ENCODE data around the gene SLC7A1. TPM values are rescaled to one million over a fixed set of nuclear protein-coding genes. Genes with fewer than 3 reads are reported as not detected.

The SLC7A1 gene
- total RNA-seq, 3 donors from 2014 or later (not counting 1 experiment from before 2014, with no cell fraction given): 8.7 to 12.6 (median 10.2) TPM

DNA sequence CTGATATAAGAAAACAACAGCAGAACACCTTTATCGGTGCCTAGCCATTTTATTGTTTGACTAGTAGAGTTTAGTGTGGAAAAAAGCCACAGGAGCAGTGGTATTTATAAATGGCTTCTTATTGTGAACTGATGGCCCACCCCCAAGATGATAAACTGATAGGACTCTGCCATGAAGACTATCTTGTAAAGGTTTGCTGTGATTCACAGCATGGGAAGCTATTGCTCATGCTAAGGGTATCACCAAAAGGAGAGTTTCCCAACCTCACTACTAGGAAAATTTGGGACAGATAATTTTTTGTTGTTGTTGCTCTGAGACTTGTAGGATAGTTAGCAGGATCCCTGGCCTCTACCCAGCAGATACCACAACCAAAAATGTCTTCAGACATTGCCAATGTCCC, 12.0 kb upstream of the SLC7A1 start:
- no peak overlapping the region for H3K27ac ChIP-seq (ENCODE audit: low read length)
- no peaks in the 10 kb centered on the region for H3K36me3 ChIP-seq (ENCODE audit: control insufficient read depth, insufficient read depth, low read length)
- ATAC-seq (no peak), DNase-seq (no peak)
- intact Hi-C loops (cut with micrococcal nuclease): no loop called here
- Mint-ChIP-seq H3K27ac (no peak overlapping the region), H3K36me3 (no peaks in the 10 kb centered on the region), H3K4me3 (no peak overlapping the region), H3K4me1 (no peaks in the 10 kb centered on the region), H3K27me3 (ENCODE audit: low read depth in 2 of 2) (peaks cover 24 to 34% of the 10 kb centered on the region in 2 donors), H3K9me3 (no peaks in the 10 kb centered on the region)
- WGBS (ENCODE audit: insufficient coverage): 86% methylated on average over 1 of the region's 1 CpG
- TF ChIP-seq, protein P1, sequence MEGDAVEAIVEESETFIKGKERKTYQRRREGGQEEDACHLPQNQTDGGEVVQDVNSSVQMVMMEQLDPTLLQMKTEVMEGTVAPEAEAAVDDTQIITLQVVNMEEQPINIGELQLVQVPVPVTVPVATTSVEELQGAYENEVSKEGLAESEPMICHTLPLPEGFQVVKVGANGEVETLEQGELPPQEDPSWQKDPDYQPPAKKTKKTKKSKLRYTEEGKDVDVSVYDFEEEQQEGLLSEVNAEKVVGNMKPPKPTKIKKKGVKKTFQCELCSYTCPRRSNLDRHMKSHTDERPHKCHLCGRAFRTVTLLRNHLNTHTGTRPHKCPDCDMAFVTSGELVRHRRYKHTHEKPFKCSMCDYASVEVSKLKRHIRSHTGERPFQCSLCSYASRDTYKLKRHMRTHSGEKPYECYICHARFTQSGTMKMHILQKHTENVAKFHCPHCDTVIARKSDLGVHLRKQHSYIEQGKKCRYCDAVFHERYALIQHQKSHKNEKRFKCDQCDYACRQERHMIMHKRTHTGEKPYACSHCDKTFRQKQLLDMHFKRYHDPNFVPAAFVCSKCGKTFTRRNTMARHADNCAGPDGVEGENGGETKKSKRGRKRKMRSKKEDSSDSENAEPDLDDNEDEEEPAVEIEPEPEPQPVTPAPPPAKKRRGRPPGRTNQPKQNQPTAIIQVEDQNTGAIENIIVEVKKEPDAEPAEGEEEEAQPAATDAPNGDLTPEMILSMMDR (IDR thresholded peaks at IDR 0.05): no peak
- no peaks in the 10 kb centered on the region for H3K4me1 ChIP-seq (ENCODE audit: control insufficient read depth, insufficient read depth, low read length)
- H3K27me3 ChIP-seq (ENCODE audit: control insufficient read depth, insufficient read depth, low read length): no peaks in the 10 kb centered on the region
- H3K4me3 ChIP-seq (ENCODE audit: low read length): no peak overlapping the region
- H3K9me3 ChIP-seq (ENCODE audit: control insufficient read depth, insufficient read depth, low read length): no peaks in the 10 kb centered on the region

DNA sequence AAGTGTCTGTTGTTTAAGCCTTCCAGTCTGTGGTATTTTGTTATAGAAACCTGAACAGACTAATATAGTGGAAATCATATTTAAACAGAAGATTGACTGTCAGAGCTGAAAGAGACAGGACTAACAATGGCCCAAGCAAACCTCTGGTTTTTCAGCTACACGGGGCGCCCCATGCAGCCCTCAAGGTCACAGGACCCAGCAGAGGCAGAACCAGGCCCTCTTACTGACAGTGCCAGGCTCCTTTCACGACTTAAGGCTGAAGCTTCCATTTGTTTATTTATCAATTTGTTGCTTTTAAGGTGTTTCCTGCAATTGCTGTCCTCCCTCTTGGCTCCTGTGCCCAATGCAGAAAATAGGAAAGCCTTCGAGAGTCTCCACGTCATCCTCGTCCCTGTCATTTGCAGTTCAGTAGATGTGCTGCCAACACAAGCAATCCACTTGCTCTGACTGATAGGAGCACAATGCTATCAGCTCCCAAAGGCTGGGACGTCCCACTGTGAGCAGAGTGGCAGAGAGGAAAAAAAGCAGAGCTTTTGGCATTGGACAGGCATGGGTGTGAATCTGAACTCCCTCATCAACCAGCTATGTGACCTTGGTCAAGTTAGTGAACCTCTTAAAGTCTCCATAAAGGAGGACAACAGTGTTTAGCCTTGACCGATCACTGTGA, 10.5 kb upstream of the SLC7A1 start:
- TF ChIP-seq, protein P1 (IDR thresholded peaks at IDR 0.05): no peak
- Histone ChIP-seq H3K36me3 (ENCODE audit: control insufficient read depth, insufficient read depth, low read length) (no peaks in the 10 kb centered on the region), H3K27me3 (ENCODE audit: control insufficient read depth, insufficient read depth, low read length) (no peaks in the 10 kb centered on the region), H3K9me3 (ENCODE audit: control insufficient read depth, insufficient read depth, low read length) (no peaks in the 10 kb centered on the region), H3K27ac (ENCODE audit: low read length) (no peak overlapping the region), H3K4me3 (ENCODE audit: low read length) (no peak overlapping the region), H3K4me1 (ENCODE audit: control insufficient read depth, insufficient read depth, low read length) (no peaks in the 10 kb centered on the region)
- Mint-ChIP-seq H3K36me3 (no peaks in the 10 kb centered on the region), H3K27ac (no peak overlapping the region), H3K4me3 (no peak overlapping the region), H3K4me1 (no peaks in the 10 kb centered on the region), H3K27me3 (ENCODE audit: low read depth in 2 of 2) (peaks cover 15 to 24% of the 10 kb centered on the region in 2 donors), H3K9me3 (no peaks in the 10 kb centered on the region)
- intact Hi-C loops (cut with micrococcal nuclease): no loop called here
- no peak for ATAC-seq
- DNase-seq: no peak
- 77% methylated on average over 7 of the region's 8 CpGs for WGBS (ENCODE audit: insufficient coverage)

DNA sequence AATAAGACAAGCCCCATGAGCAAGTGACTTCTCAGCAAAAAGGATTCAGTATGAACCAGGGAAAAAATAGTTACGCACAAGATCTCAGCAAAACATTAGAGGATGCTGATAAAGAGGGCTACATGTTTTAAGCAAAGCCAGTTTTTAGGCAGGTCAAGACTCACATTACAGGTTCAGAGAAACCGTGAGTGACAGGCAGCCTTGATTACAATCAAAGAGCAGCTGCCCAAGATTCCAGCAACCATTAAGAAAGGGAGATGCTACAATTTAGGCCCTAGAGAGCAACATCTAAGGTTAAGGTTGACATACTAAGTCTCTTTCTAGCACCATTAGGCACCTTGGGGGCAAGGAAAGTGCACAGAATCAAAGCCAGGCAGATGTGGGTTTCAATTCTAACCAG, 2.8 kb upstream of the SLC7A1 start:
- TF ChIP-seq, protein P1 (IDR thresholded peaks at IDR 0.05): no peak
- 93% methylated on average over 2 of the region's 2 CpGs for WGBS (ENCODE audit: insufficient coverage)
- H3K27me3 ChIP-seq (ENCODE audit: control insufficient read depth, insufficient read depth, low read length): no peaks in the 10 kb centered on the region
- Mint-ChIP-seq H3K4me1 (peaks cover 14 to 20% of the 10 kb centered on the region in 2 donors), H3K27ac (peak overlapping the region in 1 of 2 donors; percentile 18), H3K27me3 (ENCODE audit: low read depth in 2 of 2) (no peaks in the 10 kb centered on the region), H3K4me3 (no peak overlapping the region), H3K9me3 (no peaks in the 10 kb centered on the region), H3K36me3 (no peaks in the 10 kb centered on the region)
- no peaks in the 10 kb centered on the region for H3K9me3 ChIP-seq (ENCODE audit: control insufficient read depth, insufficient read depth, low read length)
- ATAC-seq (no peak), DNase-seq (no peak)
- no peak overlapping the region for H3K4me3 ChIP-seq (ENCODE audit: low read length)
- intact Hi-C loops (cut with micrococcal nuclease): loop anchor here (10.0 kb wide), 1 partner anchor 516 kb away; no protein-coding TSS in a partner anchor
- H3K4me1 ChIP-seq (ENCODE audit: control insufficient read depth, insufficient read depth, low read length): peaks cover 13% of the 10 kb centered on the region
- no peaks in the 10 kb centered on the region for H3K36me3 ChIP-seq (ENCODE audit: control insufficient read depth, insufficient read depth, low read length)
- H3K27ac ChIP-seq (ENCODE audit: low read length): no peak overlapping the region

DNA sequence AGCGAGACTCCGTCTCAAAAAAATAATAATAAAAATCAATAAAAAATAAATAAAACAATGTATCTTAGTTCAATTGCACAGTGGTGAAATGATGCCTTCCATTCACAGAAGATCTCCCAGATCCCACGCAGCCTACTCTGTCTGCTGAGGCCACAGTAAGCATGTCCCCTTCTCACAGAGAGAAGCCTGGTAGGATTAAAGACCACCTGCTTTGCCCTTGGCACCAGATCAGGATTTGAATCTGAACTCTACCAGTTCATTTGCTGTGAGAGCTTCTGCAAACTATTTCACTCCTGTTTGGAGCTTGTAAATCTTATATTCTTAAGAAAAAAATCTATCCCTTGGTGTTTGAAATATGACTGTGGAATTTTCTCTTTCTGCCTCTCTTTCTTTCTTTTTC, 2.2 kb upstream of the SLC7A1 start:
- Histone ChIP-seq H3K9me3 (ENCODE audit: control insufficient read depth, insufficient read depth, low read length) (no peaks in the 10 kb centered on the region), H3K36me3 (ENCODE audit: control insufficient read depth, insufficient read depth, low read length) (no peaks in the 10 kb centered on the region), H3K4me1 (ENCODE audit: control insufficient read depth, insufficient read depth, low read length) (peaks cover 13% of the 10 kb centered on the region), H3K27me3 (ENCODE audit: control insufficient read depth, insufficient read depth, low read length) (no peaks in the 10 kb centered on the region), H3K4me3 (ENCODE audit: low read length) (no peak overlapping the region), H3K27ac (ENCODE audit: low read length) (no peak overlapping the region)
- ATAC-seq (no peak), DNase-seq (no peak)
- H3K27me3 Mint-ChIP-seq (ENCODE audit: low read depth in 2 of 2): no peaks in the 10 kb centered on the region
- peak overlapping the region in 1 of 2 donors; percentile 18 for H3K27ac Mint-ChIP-seq
- 100% methylated on average over 1 of the region's 3 CpGs for WGBS (ENCODE audit: insufficient coverage)
- H3K4me3 Mint-ChIP-seq: no peak overlapping the region
- H3K9me3 Mint-ChIP-seq: no peaks in the 10 kb centered on the region
- H3K36me3 Mint-ChIP-seq: no peaks in the 10 kb centered on the region
- TF ChIP-seq, protein P1 (IDR thresholded peaks at IDR 0.05): no peak
- peaks cover 15 to 20% of the 10 kb centered on the region in 2 donors for H3K4me1 Mint-ChIP-seq
- intact Hi-C loops (cut with micrococcal nuclease): loop anchor here (10.0 kb wide), 1 partner anchor 517 kb away; no protein-coding TSS in a partner anchor
